HEK293 (cell line): ENCODE measurements around the gene IL4I1.
A peak's percentile ranks its signal among the peaks of the same experiment; 100 is the strongest.

Experiments
- GFI1B ChIP-seq: fragments of 450-650 bp; formaldehyde crosslinking; IDR thresholded peaks from 2 replicates; pipeline ENCODE4 v1.5.1; 2016; ENCODE audit warnings: missing biosample characterization, missing genetic modification characterization
- KLF9 ChIP-seq: fragments of 450-650 bp; formaldehyde crosslinking; IDR thresholded peaks from 2 replicates; pipeline ENCODE4 v1.5.1; 2016; ENCODE audit warnings: missing biosample characterization, missing genetic modification characterization, low read depth
- RBAK ChIP-seq: fragments of 450-650 bp; formaldehyde crosslinking; IDR thresholded peaks from 2 replicates; pipeline ENCODE4 v1.5.1; 2016; ENCODE audit warnings: missing biosample characterization, missing genetic modification characterization
- TCF7L2 ChIP-seq: IDR thresholded peaks from 2 replicates; pipeline ENCODE4 v1.6.1; 2011; ENCODE audit warnings: low read depth, mild to moderate bottlenecking, inconsistent platforms, low read length, moderate library complexity, borderline replicate concordance
- ZBTB17 ChIP-seq: fragments of 450-650 bp; formaldehyde crosslinking; IDR thresholded peaks from 2 replicates; pipeline ENCODE4 v1.5.1; 2016; ENCODE audit warnings: missing biosample characterization, missing genetic modification characterization
- ZFP3 ChIP-seq: fragments of 450-650 bp; formaldehyde crosslinking; IDR thresholded peaks from 2 replicates; pipeline ENCODE4 v1.5.1; 2016; ENCODE audit warnings: low read depth, missing biosample characterization, missing genetic modification characterization
- ZNF146 ChIP-seq: fragments of 450-650 bp; formaldehyde crosslinking; IDR thresholded peaks from 2 replicates; pipeline ENCODE4 v1.5.1; 2016; ENCODE audit warnings: missing biosample characterization, missing genetic modification characterization
- ZNF184 ChIP-seq: fragments of 450-650 bp; IDR thresholded peaks from 2 replicates; pipeline ENCODE4 v1.5.1; 2018; ENCODE audit warnings: missing biosample characterization, mild to moderate bottlenecking, missing genetic modification characterization
- ZNF423 ChIP-seq: fragments of 450-650 bp; formaldehyde crosslinking; IDR thresholded peaks from 2 replicates; pipeline ENCODE4 v1.5.1; 2016; ENCODE audit warnings: missing biosample characterization, missing genetic modification characterization
- ZNF623 ChIP-seq: fragments of 450-650 bp; formaldehyde crosslinking; IDR thresholded peaks from 2 replicates; pipeline ENCODE4 v1.5.1; 2016; ENCODE audit warnings: missing biosample characterization, missing genetic modification characterization
- TF ChIP-seq, protein P1 (sequence below): fragments of 450-650 bp; formaldehyde crosslinking; IDR thresholded peaks from 2 replicates; pipeline ENCODE4 v1.5.1; 2017; ENCODE audit warnings: missing biosample characterization, missing genetic modification characterization
- TF ChIP-seq, protein P2 (sequence below): fragments of 450-650 bp; formaldehyde crosslinking; conservative IDR thresholded peaks from 2 replicates; pipeline ENCODE4 v1.5.1; 2016; ENCODE audit warnings: low read depth, missing biosample characterization, missing genetic modification characterization
- TF ChIP-seq, protein P3 (sequence below): fragments of 450-650 bp; formaldehyde crosslinking; conservative IDR thresholded peaks from 2 replicates; pipeline ENCODE4 v1.5.1; 2016; ENCODE audit warnings: low read depth, missing biosample characterization, missing genetic modification characterization
- TF ChIP-seq, protein P4 (sequence below): fragments of 450-650 bp; formaldehyde crosslinking; IDR thresholded peaks from 2 replicates; pipeline ENCODE4 v1.5.1; 2016; ENCODE audit warnings: missing biosample characterization, missing genetic modification characterization
- TF ChIP-seq, protein P5 (sequence below): fragments of 450-650 bp; IDR thresholded peaks from 2 replicates; pipeline ENCODE4 v1.5.1; 2018; ENCODE audit warnings: missing biosample characterization, mild to moderate bottlenecking, missing genetic modification characterization
- TF ChIP-seq, protein P6 (sequence below): fragments of 450-650 bp; formaldehyde crosslinking; IDR thresholded peaks from 2 replicates; pipeline ENCODE4 v1.5.1; 2016; ENCODE audit warnings: missing biosample characterization, missing genetic modification characterization

IL4I1 gene

DNA sequence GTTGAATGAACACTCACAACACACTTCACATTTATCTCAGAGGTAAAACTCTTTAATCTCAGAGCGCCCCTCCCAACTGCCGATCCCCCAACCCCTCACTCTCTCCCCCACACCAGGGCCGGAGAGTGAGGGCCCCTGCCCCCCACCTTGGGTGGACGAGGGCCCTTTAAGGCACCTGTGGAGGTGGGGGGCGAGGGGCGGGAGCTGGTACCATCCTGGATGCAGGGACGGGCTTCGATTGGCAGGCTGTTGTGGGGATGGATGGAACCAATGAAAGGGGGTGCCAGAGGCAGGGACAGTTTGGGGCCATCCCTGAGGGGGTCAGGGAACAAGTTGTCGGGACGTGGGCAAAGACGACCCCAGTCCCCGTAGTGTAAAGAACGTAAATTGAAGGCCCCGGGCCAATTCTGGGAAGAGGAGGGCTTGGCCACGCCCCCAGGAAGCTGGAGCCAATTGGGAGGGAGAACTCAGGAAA is 27.6 kb downstream of the IL4I1 start (continued):
- TF ChIP-seq, protein P1, sequence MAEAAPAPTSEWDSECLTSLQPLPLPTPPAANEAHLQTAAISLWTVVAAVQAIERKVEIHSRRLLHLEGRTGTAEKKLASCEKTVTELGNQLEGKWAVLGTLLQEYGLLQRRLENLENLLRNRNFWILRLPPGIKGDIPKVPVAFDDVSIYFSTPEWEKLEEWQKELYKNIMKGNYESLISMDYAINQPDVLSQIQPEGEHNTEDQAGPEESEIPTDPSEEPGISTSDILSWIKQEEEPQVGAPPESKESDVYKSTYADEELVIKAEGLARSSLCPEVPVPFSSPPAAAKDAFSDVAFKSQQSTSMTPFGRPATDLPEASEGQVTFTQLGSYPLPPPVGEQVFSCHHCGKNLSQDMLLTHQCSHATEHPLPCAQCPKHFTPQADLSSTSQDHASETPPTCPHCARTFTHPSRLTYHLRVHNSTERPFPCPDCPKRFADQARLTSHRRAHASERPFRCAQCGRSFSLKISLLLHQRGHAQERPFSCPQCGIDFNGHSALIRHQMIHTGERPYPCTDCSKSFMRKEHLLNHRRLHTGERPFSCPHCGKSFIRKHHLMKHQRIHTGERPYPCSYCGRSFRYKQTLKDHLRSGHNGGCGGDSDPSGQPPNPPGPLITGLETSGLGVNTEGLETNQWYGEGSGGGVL (tag by site-specific recombination): peak; percentile 76
- TF ChIP-seq KLF9 (tag by site-specific recombination): peak; percentile 37; the same call in 1 of the 2 replicates
- no peak for TF ChIP-seq GFI1B (tag by site-specific recombination)
- TF ChIP-seq RBAK (tag by site-specific recombination): no peak
- no peak for TF ChIP-seq ZNF423
- TF ChIP-seq, protein P2, sequence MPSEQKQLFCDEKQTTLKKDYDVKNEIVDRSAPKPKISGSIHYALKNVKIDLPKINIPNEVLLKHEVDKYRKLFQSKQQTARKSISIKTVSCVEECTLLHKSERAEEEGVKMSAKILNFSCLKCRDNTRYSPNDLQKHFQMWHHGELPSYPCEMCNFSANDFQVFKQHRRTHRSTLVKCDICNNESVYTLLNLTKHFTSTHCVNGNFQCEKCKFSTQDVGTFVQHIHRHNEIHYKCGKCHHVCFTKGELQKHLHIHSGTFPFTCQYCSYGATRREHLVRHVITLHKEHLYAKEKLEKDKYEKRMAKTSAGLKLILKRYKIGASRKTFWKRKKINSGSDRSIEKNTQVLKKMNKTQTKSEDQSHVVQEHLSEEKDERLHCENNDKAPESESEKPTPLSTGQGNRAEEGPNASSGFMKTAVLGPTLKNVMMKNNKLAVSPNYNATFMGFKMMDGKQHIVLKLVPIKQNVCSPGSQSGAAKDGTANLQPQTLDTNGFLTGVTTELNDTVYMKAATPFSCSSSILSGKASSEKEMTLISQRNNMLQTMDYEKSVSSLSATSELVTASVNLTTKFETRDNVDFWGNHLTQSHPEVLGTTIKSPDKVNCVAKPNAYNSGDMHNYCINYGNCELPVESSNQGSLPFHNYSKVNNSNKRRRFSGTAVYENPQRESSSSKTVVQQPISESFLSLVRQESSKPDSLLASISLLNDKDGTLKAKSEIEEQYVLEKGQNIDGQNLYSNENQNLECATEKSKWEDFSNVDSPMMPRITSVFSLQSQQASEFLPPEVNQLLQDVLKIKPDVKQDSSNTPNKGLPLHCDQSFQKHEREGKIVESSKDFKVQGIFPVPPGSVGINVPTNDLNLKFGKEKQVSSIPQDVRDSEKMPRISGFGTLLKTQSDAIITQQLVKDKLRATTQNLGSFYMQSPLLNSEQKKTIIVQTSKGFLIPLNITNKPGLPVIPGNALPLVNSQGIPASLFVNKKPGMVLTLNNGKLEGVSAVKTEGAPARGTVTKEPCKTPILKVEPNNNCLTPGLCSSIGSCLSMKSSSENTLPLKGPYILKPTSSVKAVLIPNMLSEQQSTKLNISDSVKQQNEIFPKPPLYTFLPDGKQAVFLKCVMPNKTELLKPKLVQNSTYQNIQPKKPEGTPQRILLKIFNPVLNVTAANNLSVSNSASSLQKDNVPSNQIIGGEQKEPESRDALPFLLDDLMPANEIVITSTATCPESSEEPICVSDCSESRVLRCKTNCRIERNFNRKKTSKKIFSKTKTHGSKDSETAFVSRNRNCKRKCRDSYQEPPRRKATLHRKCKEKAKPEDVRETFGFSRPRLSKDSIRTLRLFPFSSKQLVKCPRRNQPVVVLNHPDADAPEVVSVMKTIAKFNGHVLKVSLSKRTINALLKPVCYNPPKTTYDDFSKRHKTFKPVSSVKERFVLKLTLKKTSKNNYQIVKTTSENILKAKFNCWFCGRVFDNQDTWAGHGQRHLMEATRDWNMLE (tag by site-specific recombination): no peak
- TF ChIP-seq, protein P3, sequence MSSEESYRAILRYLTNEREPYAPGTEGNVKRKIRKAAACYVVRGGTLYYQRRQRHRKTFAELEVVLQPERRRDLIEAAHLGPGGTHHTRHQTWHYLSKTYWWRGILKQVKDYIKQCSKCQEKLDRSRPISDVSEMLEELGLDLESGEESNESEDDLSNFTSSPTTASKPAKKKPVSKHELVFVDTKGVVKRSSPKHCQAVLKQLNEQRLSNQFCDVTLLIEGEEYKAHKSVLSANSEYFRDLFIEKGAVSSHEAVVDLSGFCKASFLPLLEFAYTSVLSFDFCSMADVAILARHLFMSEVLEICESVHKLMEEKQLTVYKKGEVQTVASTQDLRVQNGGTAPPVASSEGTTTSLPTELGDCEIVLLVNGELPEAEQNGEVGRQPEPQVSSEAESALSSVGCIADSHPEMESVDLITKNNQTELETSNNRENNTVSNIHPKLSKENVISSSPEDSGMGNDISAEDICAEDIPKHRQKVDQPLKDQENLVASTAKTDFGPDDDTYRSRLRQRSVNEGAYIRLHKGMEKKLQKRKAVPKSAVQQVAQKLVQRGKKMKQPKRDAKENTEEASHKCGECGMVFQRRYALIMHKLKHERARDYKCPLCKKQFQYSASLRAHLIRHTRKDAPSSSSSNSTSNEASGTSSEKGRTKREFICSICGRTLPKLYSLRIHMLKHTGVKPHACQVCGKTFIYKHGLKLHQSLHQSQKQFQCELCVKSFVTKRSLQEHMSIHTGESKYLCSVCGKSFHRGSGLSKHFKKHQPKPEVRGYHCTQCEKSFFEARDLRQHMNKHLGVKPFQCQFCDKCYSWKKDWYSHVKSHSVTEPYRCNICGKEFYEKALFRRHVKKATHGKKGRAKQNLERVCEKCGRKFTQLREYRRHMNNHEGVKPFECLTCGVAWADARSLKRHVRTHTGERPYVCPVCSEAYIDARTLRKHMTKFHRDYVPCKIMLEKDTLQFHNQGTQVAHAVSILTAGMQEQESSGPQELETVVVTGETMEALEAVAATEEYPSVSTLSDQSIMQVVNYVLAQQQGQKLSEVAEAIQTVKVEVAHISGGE (tag by site-specific recombination): no peak
- TF ChIP-seq, protein P4, sequence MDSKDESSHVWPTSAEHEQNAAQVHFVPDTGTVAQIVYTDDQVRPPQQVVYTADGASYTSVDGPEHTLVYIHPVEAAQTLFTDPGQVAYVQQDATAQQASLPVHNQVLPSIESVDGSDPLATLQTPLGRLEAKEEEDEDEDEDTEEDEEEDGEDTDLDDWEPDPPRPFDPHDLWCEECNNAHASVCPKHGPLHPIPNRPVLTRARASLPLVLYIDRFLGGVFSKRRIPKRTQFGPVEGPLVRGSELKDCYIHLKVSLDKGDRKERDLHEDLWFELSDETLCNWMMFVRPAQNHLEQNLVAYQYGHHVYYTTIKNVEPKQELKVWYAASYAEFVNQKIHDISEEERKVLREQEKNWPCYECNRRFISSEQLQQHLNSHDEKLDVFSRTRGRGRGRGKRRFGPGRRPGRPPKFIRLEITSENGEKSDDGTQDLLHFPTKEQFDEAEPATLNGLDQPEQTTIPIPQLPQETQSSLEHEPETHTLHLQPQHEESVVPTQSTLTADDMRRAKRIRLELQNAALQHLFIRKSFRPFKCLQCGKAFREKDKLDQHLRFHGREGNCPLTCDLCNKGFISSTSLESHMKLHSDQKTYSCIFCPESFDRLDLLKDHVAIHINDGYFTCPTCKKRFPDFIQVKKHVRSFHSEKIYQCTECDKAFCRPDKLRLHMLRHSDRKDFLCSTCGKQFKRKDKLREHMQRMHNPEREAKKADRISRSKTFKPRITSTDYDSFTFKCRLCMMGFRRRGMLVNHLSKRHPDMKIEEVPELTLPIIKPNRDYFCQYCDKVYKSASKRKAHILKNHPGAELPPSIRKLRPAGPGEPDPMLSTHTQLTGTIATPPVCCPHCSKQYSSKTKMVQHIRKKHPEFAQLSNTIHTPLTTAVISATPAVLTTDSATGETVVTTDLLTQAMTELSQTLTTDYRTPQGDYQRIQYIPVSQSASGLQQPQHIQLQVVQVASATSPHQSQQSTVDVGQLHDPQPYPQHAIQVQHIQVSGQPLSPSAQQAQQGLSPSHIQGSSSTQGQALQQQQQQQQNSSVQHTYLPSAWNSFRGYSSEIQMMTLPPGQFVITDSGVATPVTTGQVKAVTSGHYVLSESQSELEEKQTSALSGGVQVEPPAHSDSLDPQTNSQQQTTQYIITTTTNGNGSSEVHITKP (tag by site-specific recombination): peak; percentile 95
- TF ChIP-seq, protein P5, sequence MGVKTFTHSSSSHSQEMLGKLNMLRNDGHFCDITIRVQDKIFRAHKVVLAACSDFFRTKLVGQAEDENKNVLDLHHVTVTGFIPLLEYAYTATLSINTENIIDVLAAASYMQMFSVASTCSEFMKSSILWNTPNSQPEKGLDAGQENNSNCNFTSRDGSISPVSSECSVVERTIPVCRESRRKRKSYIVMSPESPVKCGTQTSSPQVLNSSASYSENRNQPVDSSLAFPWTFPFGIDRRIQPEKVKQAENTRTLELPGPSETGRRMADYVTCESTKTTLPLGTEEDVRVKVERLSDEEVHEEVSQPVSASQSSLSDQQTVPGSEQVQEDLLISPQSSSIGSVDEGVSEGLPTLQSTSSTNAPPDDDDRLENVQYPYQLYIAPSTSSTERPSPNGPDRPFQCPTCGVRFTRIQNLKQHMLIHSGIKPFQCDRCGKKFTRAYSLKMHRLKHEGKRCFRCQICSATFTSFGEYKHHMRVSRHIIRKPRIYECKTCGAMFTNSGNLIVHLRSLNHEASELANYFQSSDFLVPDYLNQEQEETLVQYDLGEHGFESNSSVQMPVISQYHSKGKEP (tag by site-specific recombination): no peak
- TF ChIP-seq ZNF623 (tag by site-specific recombination): no peak
- TF ChIP-seq, protein P6, sequence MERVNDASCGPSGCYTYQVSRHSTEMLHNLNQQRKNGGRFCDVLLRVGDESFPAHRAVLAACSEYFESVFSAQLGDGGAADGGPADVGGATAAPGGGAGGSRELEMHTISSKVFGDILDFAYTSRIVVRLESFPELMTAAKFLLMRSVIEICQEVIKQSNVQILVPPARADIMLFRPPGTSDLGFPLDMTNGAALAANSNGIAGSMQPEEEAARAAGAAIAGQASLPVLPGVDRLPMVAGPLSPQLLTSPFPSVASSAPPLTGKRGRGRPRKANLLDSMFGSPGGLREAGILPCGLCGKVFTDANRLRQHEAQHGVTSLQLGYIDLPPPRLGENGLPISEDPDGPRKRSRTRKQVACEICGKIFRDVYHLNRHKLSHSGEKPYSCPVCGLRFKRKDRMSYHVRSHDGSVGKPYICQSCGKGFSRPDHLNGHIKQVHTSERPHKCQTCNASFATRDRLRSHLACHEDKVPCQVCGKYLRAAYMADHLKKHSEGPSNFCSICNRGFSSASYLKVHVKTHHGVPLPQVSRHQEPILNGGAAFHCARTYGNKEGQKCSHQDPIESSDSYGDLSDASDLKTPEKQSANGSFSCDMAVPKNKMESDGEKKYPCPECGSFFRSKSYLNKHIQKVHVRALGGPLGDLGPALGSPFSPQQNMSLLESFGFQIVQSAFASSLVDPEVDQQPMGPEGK (tag by site-specific recombination): peak; percentile 88
- TF ChIP-seq ZNF184 (tag by site-specific recombination): no peak
- TF ChIP-seq TCF7L2: no peak
- TF ChIP-seq ZFP3 (tag by site-specific recombination): no peak
- TF ChIP-seq ZNF146 (tag by site-specific recombination): no peak
- no peak for TF ChIP-seq ZBTB17 (tag by site-specific recombination)
- TF ChIP-seq, all 188 proteins: peak for 13
